Endothelial cell of umbilical vein (primary cell): ENCODE data around the gene LHFPL6.

Experiments
- EZH2 ChIP-seq: IDR thresholded peaks from 2 replicates; pipeline ENCODE4 v1.6.1; 2012; ENCODE audit warnings: borderline replicate concordance, low read depth, mild to moderate bottlenecking, moderate library complexity, low read length, inconsistent platforms; ENCODE audit not compliant: severe bottlenecking
- POLR2A ChIP-seq: IDR thresholded peaks from 2 replicates; pipeline ENCODE4 v1.6.1; 2012; ENCODE audit warnings: low read depth, mild to moderate bottlenecking, control low read depth, low read length
- POLR2AphosphoS5 ChIP-seq: IDR thresholded peaks from 2 replicates; pipeline ENCODE4 v1.6.1; 2012; ENCODE audit warnings: low read depth, mild to moderate bottlenecking, control low read depth, low read length, moderate library complexity; ENCODE audit not compliant: insufficient read depth
- TF ChIP-seq, protein P1 (sequence below), 2 donors: IDR thresholded peaks; 1 replicate in 1 of 2; 2 replicates in 1 of 2; pipeline ENCODE4 v1.5.1; 2011; ENCODE audit warnings: low read length in 2 of 2, mild to moderate bottlenecking in 2 of 2, moderate library complexity in 2 of 2, control low read depth in 1 of 2, inconsistent platforms in 1 of 2, low read depth in 1 of 2; ENCODE audit not compliant: insufficient read depth in 1 of 2; ENCODE audit errors: extremely low read depth in 1 of 2

DNA sequence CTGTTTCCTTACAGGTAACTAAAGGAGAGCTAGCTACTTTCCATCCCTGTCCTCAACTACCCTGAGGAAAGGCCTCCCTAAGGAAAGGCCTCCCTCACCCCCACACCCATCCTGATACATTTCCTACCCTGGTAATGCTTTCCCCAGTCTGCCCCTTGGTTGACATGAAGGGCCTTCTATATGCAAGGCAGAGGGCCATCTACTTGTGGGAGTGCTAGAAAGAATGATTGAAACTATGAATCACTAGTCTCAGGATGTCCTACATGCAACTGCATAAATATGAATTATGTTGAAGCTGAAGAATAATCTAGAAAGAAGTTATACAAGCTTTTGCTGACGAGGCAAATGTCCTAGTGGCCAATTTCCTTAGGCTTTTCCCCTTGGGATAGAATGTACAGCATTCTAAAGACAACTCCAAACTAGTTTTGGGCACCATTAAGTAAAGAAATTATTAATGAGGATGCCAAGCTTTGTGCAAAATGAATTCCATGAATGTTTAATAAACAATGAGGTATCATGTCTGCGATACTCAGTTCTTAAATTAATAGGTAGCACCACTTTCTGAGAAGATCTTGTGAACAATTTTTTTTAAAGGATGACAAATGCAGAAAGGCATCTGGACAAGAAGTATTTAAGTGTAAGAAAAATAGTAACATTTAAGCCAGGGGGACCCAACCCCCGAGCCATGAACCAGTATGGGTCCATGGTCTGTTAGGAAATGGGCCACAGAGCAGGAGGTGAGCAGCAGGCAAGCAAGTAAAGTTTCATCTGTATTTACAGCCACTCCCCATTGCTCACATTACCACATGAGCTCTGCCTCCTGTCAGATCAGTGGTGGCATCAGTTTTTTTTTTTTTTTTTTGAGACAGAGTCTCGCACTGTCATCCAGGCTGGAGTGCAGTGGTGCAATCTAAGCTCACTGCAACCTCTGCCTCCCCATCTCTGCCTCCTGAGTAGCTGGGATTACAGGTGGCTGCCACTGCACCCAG is 223.0 kb downstream of the LHFPL6 start:
- TF ChIP-seq, protein P1, sequence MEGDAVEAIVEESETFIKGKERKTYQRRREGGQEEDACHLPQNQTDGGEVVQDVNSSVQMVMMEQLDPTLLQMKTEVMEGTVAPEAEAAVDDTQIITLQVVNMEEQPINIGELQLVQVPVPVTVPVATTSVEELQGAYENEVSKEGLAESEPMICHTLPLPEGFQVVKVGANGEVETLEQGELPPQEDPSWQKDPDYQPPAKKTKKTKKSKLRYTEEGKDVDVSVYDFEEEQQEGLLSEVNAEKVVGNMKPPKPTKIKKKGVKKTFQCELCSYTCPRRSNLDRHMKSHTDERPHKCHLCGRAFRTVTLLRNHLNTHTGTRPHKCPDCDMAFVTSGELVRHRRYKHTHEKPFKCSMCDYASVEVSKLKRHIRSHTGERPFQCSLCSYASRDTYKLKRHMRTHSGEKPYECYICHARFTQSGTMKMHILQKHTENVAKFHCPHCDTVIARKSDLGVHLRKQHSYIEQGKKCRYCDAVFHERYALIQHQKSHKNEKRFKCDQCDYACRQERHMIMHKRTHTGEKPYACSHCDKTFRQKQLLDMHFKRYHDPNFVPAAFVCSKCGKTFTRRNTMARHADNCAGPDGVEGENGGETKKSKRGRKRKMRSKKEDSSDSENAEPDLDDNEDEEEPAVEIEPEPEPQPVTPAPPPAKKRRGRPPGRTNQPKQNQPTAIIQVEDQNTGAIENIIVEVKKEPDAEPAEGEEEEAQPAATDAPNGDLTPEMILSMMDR (IDR thresholded peaks at IDR 0.05; ENCODE audit: extremely low read depth in 1 of 2, insufficient read depth in 1 of 2, low read depth in 1 of 2, low read length in 2 of 2), result no peak
- TF ChIP-seq POLR2AphosphoS5, result no peak
- TF ChIP-seq EZH2, result no peak
- TF ChIP-seq POLR2A, result no peak
